ENCODE measurements around the gene CFAP45. TPM values are rescaled to one million over a fixed set of nuclear protein-coding genes. Genes with fewer than 3 reads are reported as not detected.

CFAP45 gene
- total RNA-seq, 1 experiment from 2014 or later, result 3.6 TPM

- Histone ChIP-seq H3K4me1 (ENCODE audit: insufficient read depth, low read length, poor library complexity, severe bottlenecking) (peaks cover 19% of the 10 kb centered on the region), H3K36me3 (ENCODE audit: insufficient read depth, low read length, poor library complexity, severe bottlenecking) (no peaks in the 10 kb centered on the region), H3K27ac (ENCODE audit: low read depth, low read length, poor library complexity, severe bottlenecking) (no peak overlapping the region), H3K27me3 (replicated peaks; ENCODE audit: insufficient read depth, low read depth, low read length, poor library complexity) (no peaks in the 10 kb centered on the region), H3K9me3 (ENCODE audit: low read depth, low read length, poor library complexity, severe bottlenecking) (no peaks in the 10 kb centered on the region), H3K4me3 (ENCODE audit: low read depth, low read length, poor library complexity, severe bottlenecking) (peak overlapping the region; percentile 78)
- intact Hi-C loops (cut with micrococcal nuclease; ENCODE audit: unreplicated experiment), result no loop called here
- ChIA-PET CTCF (no interaction called here), POLR2A (ENCODE audit: low non-redundant PET) (interaction anchor here (0.5 kb wide), 1 partner anchor 85 kb away, joined by 3 read pairs; no protein-coding TSS in a partner anchor)
- TF ChIP-seq CTCF (conservative IDR thresholded peaks at IDR 0.05; ENCODE audit: low read depth, low read length) (no peak), EZH2 (IDR thresholded peaks at IDR 0.05; ENCODE audit: borderline replicate concordance, low read depth, low read length, poor library complexity, severe bottlenecking) (no peak)
- no TSS peak for BruUV-seq (replicated peaks)
- DNase-seq (ENCODE audit: low spot score), result no peak
Measured at GRCh38 chr1:159925719-159926078, 25.7 kb upstream of the CFAP45 start.

DNA sequence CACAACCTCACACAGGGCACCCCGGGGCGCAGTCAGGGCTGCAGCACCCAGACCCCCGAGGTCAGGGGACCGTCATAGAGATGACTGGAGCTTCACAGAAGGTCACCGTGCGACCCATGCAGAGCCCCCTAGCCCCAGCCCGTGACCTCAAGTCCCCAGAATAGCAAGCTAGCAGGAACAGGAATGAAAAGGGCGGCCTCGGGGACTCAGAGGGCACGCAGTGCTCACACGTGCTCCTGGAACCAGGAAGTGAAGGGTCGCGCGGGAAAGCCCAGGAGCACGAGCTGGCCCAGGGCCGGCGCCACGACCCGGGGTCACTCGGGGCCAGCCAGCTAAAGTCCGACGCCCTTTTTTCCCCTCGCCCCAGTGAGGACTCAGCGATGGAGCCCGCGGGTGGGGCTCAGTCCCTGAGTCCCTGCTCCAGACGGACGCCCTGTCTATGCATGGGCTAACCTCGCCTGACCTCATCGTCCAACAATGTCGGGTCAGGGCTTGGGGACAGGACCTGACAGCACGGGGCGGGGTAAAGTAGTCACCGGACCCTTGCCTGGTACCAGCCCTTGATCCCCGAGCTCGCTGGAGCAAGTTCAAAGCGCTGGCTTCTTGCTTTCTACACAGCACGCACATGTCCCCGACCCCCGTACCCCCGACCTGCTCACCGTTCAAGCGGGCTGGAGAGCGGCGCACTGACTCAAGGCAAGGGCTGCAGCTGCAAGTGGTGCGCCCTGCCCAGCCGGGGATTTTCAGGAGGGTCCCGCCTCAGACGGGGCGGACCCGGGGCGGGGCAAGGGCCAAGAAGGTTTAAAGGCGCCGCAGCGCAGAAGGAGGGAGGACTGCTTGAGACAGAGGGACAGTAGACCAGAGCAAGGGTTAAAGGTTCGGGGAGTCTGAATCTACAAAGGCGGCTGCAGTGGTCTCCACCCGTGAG lies 25.1 kb upstream of the CFAP45 start, which contains the start of gene TAGLN2:
Gene TAGLN2 (minus strand): TSS at position 717 of the 928 bp plus-strand sequence. CDS start 4,998 bp downstream, outside the sequence.
- Histone ChIP-seq H3K9me3 (ENCODE audit: low read depth, low read length, poor library complexity, severe bottlenecking) (no peaks in the 10 kb centered on the region), H3K27ac (ENCODE audit: low read depth, low read length, poor library complexity, severe bottlenecking) (peak within 1 kb of the TSS; percentile 76), H3K36me3 (ENCODE audit: insufficient read depth, low read length, poor library complexity, severe bottlenecking) (no peaks in the 10 kb centered on the region), H3K4me3 (ENCODE audit: low read depth, low read length, poor library complexity, severe bottlenecking) (peak within 1 kb of the TSS; percentile 78), H3K4me1 (ENCODE audit: insufficient read depth, low read length, poor library complexity, severe bottlenecking) (peaks cover 19% of the 10 kb centered on the region), H3K27me3 (replicated peaks; ENCODE audit: insufficient read depth, low read depth, low read length, poor library complexity) (no peaks in the 10 kb centered on the region)
- TSS peak; percentile 34 for BruUV-seq (replicated peaks)
- intact Hi-C loops (cut with micrococcal nuclease; ENCODE audit: unreplicated experiment), result no loop called here
- ChIA-PET POLR2A (ENCODE audit: low non-redundant PET) (interaction anchor here (0.5 to 0.6 kb wide), 2 partner anchors 86 to 125 kb away, joined by 3 read pairs; no protein-coding TSS in a partner anchor), CTCF (no interaction called here)
- peak; percentile 90 for DNase-seq (ENCODE audit: low spot score)
- TF ChIP-seq EZH2 (IDR thresholded peaks at IDR 0.05; ENCODE audit: borderline replicate concordance, low read depth, low read length, poor library complexity, severe bottlenecking), result no peak
- TF ChIP-seq CTCF (conservative IDR thresholded peaks at IDR 0.05; ENCODE audit: low read depth, low read length), result no peak

- no TSS peak for BruUV-seq (replicated peaks)
- Histone ChIP-seq H3K4me3 (ENCODE audit: low read depth, low read length, poor library complexity, severe bottlenecking) (peak overlapping the region; percentile 78), H3K36me3 (ENCODE audit: insufficient read depth, low read length, poor library complexity, severe bottlenecking) (peaks cover 8% of the 10 kb centered on the region), H3K9me3 (ENCODE audit: low read depth, low read length, poor library complexity, severe bottlenecking) (no peaks in the 10 kb centered on the region), H3K4me1 (ENCODE audit: insufficient read depth, low read length, poor library complexity, severe bottlenecking) (peaks cover 19% of the 10 kb centered on the region), H3K27me3 (replicated peaks; ENCODE audit: insufficient read depth, low read depth, low read length, poor library complexity) (no peaks in the 10 kb centered on the region), H3K27ac (ENCODE audit: low read depth, low read length, poor library complexity, severe bottlenecking) (peak overlapping the region; percentile 76)
- DNase-seq (ENCODE audit: low spot score), result peak; percentile 37
- intact Hi-C loops (cut with micrococcal nuclease; ENCODE audit: unreplicated experiment), result no loop called here
- TF ChIP-seq EZH2 (IDR thresholded peaks at IDR 0.05; ENCODE audit: borderline replicate concordance, low read depth, low read length, poor library complexity, severe bottlenecking) (no peak), CTCF (conservative IDR thresholded peaks at IDR 0.05; ENCODE audit: low read depth, low read length) (no peak)
- CTCF ChIA-PET, result interaction anchor here (0.7 to 1.3 kb wide), 3 partner anchors 84 to 728 kb away, joined by 3 read pairs; no protein-coding TSS in a partner anchor
- POLR2A ChIA-PET (ENCODE audit: low non-redundant PET), result no interaction called here
Measured at GRCh38 chr1:159924025-159924790, 24.2 kb upstream of the CFAP45 start.
